ENCODE results near the gene VSTM4. TPM values are rescaled to one million over a fixed set of nuclear protein-coding genes. Genes with fewer than 3 reads are reported as not detected.

Gene VSTM4
- polyA plus RNA-seq, 1 of the 3 experiments (the other 2 are of a cell fraction) = 0.39 TPM

GRCh38 chr10:48970046-48970445, 145.3 kb downstream of the VSTM4 start (continued):
- no peak for TF ChIP-seq SIN3A (IDR thresholded peaks at IDR 0.05; ENCODE audit: borderline replicate concordance, low read depth, low read length)
- TF ChIP-seq TCF12 (IDR thresholded peaks at IDR 0.05) = no peak
- TF ChIP-seq NRF1 (IDR thresholded peaks at IDR 0.05; ENCODE audit: low read depth, low read length) = no peak
- TF ChIP-seq TEAD4 (IDR thresholded peaks at IDR 0.05; ENCODE audit: borderline replicate concordance, insufficient read depth) = no peak
- no peak for TF ChIP-seq GABPA (IDR thresholded peaks at IDR 0.05; ENCODE audit: low read depth)
- TF ChIP-seq REST (IDR thresholded peaks at IDR 0.05; ENCODE audit: low read depth, low read length) = no peak

GRCh38 chr10:48968036-48968435, 147.3 kb downstream of the VSTM4 start:
- Histone ChIP-seq H3K9ac (no peak overlapping the region), H3K27ac (ENCODE audit: low read depth in 2 of 2, low read length in 1 of 2) (no peak overlapping the region), H2AFZ (ENCODE audit: low read depth) (no peak overlapping the region), H3K4me3 (ENCODE audit: low read depth in 2 of 2, low read length in 1 of 2) (no peak overlapping the region), H4K20me1 (ENCODE audit: insufficient read depth) (no peaks in the 10 kb centered on the region), H3K79me2 (ENCODE audit: insufficient read depth) (no peaks in the 10 kb centered on the region), H3F3A (replicated peaks; ENCODE audit: insufficient read depth) (no peaks in the 10 kb centered on the region), H3K4me1 (ENCODE audit: control insufficient read depth in 1 of 2, insufficient read depth in 2 of 2, low read depth in 1 of 2, low read length in 1 of 2) (peaks cover 0 to 6% of the 10 kb centered on the region in 2 experiments; a peak in 1 of 4 replicates), H3K9me2 (no peaks in the 10 kb centered on the region), H3K4me2 (no peak overlapping the region), H3K27me3 (ENCODE audit: insufficient read depth) (no peaks in the 10 kb centered on the region), H3K9me3 (no peaks in the 10 kb centered on the region), H3K36me3 (replicated peaks in 1 of 2; ENCODE audit: control insufficient read depth in 1 of 2, insufficient read depth in 2 of 2, low read length in 1 of 2) (no peaks in the 10 kb centered on the region)
- 22% methylated on average over 3 of the region's 3 CpGs for WGBS (ENCODE audit: low lambda C conversion rate)
- ChIA-PET CTCF (interaction anchor here (1.4 to 2.3 kb wide), 4 partner anchors 82 to 552 kb away, joined by 3 to 6 read pairs (median 4); no protein-coding TSS in a partner anchor), POLR2A (no interaction called here)
- no peak for DNase-seq
- no peak for TF ChIP-seq YY1 (IDR thresholded peaks at IDR 0.05; ENCODE audit: low read depth)
- TF ChIP-seq MEF2A (IDR thresholded peaks at IDR 0.05; ENCODE audit: borderline replicate concordance, low read depth) = no peak
- no peak for TF ChIP-seq TCF12 (IDR thresholded peaks at IDR 0.05)
- TF ChIP-seq FOSL2 (IDR thresholded peaks at IDR 0.05; ENCODE audit: borderline replicate concordance, low read depth) = no peak
- no peak for TF ChIP-seq CTCF (IDR thresholded peaks at IDR 0.05)
- no peak for TF ChIP-seq CHD2 (IDR thresholded peaks at IDR 0.05; ENCODE audit: low read length, partially characterized antibody)
